ENCODE data around the gene CIB2. TPM values are rescaled to one million over a fixed set of nuclear protein-coding genes. Genes with fewer than 3 reads are reported as not detected.

The CIB2 gene
- total RNA-seq, 1 experiment from 2014 or later = 17.3 TPM

DNA sequence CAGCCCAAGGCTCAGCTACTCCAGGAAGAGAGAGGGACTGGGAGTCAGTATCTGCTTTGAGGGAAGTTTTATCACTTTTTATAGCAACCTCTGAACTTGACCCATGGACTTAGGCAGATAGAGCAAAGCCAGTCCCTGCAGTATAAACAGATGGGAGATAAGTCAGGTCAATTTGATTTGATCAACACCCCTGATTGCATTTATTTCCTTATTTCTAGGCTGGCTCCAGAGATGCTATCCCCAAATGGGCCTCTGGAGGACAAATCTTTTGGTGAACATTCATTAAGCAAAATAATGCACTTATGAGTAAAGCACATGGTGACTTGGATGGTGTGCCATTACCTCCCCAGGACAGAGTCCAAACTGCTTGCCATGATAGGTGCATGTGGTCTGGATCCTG, 9.0 kb upstream of the CIB2 start:
- Histone ChIP-seq H3K9me2 (ENCODE audit: insufficient read depth) (no peaks in the 10 kb centered on the region), H3K79me2 (ENCODE audit: insufficient read depth, low read length) (no peaks in the 10 kb centered on the region), H4K20me1 (ENCODE audit: insufficient read depth) (no peaks in the 10 kb centered on the region), H3K4me3 (replicated peaks in 1 of 2; ENCODE audit: low read depth in 1 of 2, low read length in 2 of 2) (no peak overlapping the region), H3K27ac (ENCODE audit: low read depth, low read length) (no peak overlapping the region), H2AFZ (ENCODE audit: low read depth, low read length, poor library complexity, severe bottlenecking) (no peak overlapping the region), H3K4me2 (ENCODE audit: low read length) (no peak overlapping the region), H3K4me1 (ENCODE audit: control insufficient read depth in 1 of 2, insufficient read depth in 2 of 2, low read length in 2 of 2) (no peaks in the 10 kb centered on the region; a peak in 1 of 4 replicates), H3K36me3 (ENCODE audit: control insufficient read depth in 1 of 2, insufficient read depth in 2 of 2, low read length in 2 of 2) (no peaks in the 10 kb centered on the region), H3K27me3 (ENCODE audit: insufficient read depth, low read length) (no peaks in the 10 kb centered on the region), H3K9me3 (ENCODE audit: control insufficient read depth in 1 of 2, insufficient read depth in 1 of 2, low read depth in 1 of 2, low read length in 2 of 2) (no peaks in the 10 kb centered on the region), H3K9ac (ENCODE audit: low read length) (no peak overlapping the region)
- intact Hi-C loops (cut with micrococcal nuclease) = no loop called here
- DNase-seq (ENCODE audit: low read depth, low spot score) (no peak), ATAC-seq (peak; percentile 38; the same call in 1 of the 2 replicates)
- TF ChIP-seq JUND (IDR thresholded peaks at IDR 0.05) (no peak), RAD21 (IDR thresholded peaks at IDR 0.05; ENCODE audit: low read depth) (no peak), POLR2AphosphoS5 (IDR thresholded peaks at IDR 0.05; ENCODE audit: low read depth, low read length) (no peak), EZH2 (IDR thresholded peaks at IDR 0.05) (no peak)
- TF ChIP-seq, protein P1, sequence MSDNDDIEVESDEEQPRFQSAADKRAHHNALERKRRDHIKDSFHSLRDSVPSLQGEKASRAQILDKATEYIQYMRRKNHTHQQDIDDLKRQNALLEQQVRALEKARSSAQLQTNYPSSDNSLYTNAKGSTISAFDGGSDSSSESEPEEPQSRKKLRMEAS (IDR thresholded peaks at IDR 0.05) = no peak
- TF ChIP-seq, protein P2, sequence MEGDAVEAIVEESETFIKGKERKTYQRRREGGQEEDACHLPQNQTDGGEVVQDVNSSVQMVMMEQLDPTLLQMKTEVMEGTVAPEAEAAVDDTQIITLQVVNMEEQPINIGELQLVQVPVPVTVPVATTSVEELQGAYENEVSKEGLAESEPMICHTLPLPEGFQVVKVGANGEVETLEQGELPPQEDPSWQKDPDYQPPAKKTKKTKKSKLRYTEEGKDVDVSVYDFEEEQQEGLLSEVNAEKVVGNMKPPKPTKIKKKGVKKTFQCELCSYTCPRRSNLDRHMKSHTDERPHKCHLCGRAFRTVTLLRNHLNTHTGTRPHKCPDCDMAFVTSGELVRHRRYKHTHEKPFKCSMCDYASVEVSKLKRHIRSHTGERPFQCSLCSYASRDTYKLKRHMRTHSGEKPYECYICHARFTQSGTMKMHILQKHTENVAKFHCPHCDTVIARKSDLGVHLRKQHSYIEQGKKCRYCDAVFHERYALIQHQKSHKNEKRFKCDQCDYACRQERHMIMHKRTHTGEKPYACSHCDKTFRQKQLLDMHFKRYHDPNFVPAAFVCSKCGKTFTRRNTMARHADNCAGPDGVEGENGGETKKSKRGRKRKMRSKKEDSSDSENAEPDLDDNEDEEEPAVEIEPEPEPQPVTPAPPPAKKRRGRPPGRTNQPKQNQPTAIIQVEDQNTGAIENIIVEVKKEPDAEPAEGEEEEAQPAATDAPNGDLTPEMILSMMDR (IDR thresholded peaks at IDR 0.05 in 2 of 3, conservative IDR thresholded peaks at IDR 0.05 in 1 of 3; ENCODE audit: borderline replicate concordance in 1 of 3, insufficient read depth in 1 of 3, low read depth in 2 of 3, low read length in 2 of 3) = peak in 1 of 3 experiments; percentile 8; a peak in 1 of 6 replicates
- RAD21 ChIA-PET (ENCODE audit: low non-redundant PET in 1 of 2, low total read pairs in 2 of 2, uncharacterized antibody in 2 of 2, unreplicated experiment in 2 of 2) = no interaction called here
- BruUV-seq (replicated peaks) = no TSS peak
- POLR2A ChIA-PET = no interaction called here
- CTCF ChIA-PET = interaction anchor here (1.0 kb wide), 1 partner anchor 56 kb away, joined by 3 read pairs; no protein-coding TSS in a partner anchor

DNA sequence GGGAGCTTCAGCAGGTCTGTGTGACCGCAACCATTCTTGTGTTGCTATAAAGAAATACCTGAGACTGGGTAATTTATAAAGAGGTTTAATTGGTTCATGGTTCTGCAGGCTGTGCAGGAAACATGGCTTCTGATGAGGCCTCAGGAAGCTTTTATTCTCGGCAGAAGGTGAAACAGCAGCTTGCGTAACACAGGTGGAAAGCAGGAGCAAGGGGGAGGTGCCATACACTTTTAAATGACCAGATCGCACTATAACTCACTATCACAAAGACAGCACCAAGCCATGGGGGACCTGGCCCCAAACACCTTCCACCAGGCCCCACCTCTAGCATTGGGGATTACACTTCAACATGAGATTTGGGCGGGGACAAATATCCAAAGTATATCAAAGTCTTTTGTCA, 8.3 kb upstream of the CIB2 start:
- no peak for ATAC-seq
- H3K4me2 ChIP-seq (ENCODE audit: low read length) = no peak overlapping the region
- no peaks in the 10 kb centered on the region for H4K20me1 ChIP-seq (ENCODE audit: insufficient read depth)
- no peak for TF ChIP-seq FOSL1 (IDR thresholded peaks at IDR 0.05; ENCODE audit: low read depth)
- no peak for TF ChIP-seq SP1 (IDR thresholded peaks at IDR 0.05; ENCODE audit: low read depth)
- H3K79me2 ChIP-seq (ENCODE audit: insufficient read depth, low read length) = no peaks in the 10 kb centered on the region
- H3K4me3 ChIP-seq (replicated peaks in 1 of 2; ENCODE audit: low read depth in 1 of 2, low read length in 2 of 2) = no peak overlapping the region
- H3K9me2 ChIP-seq (ENCODE audit: insufficient read depth) = no peaks in the 10 kb centered on the region
- H3K9me3 ChIP-seq (ENCODE audit: control insufficient read depth in 1 of 2, insufficient read depth in 1 of 2, low read depth in 1 of 2, low read length in 2 of 2) = no peaks in the 10 kb centered on the region
- H3K9ac ChIP-seq (ENCODE audit: low read length) = no peak overlapping the region
- POLR2A ChIA-PET = interaction anchor here (0.9 to 1.0 kb wide), 2 partner anchors 10 to 16 kb away, joined by 3 read pairs; partner anchors contain the start of gene IDH3A
- DNase-seq (ENCODE audit: low read depth, low spot score) = no peak
- H3K36me3 ChIP-seq (ENCODE audit: control insufficient read depth in 1 of 2, insufficient read depth in 2 of 2, low read length in 2 of 2) = no peaks in the 10 kb centered on the region
- RAD21 ChIA-PET (ENCODE audit: low non-redundant PET in 1 of 2, low total read pairs in 2 of 2, uncharacterized antibody in 2 of 2, unreplicated experiment in 2 of 2) = no interaction called here
- no peak overlapping the region for H2AFZ ChIP-seq (ENCODE audit: low read depth, low read length, poor library complexity, severe bottlenecking)
- intact Hi-C loops (cut with micrococcal nuclease) = no loop called here
- CTCF ChIA-PET = interaction anchor here (0.9 to 1.0 kb wide), 2 partner anchors 9 to 56 kb away, joined by 3 read pairs; partner anchors contain the start of gene IDH3A
- no peak overlapping the region for H3K27ac ChIP-seq (ENCODE audit: low read depth, low read length)
- no peaks in the 10 kb centered on the region; a peak in 1 of 4 replicates for H3K4me1 ChIP-seq (ENCODE audit: control insufficient read depth in 1 of 2, insufficient read depth in 2 of 2, low read length in 2 of 2)
- H3K27me3 ChIP-seq (ENCODE audit: insufficient read depth, low read length) = no peaks in the 10 kb centered on the region
- BruUV-seq (replicated peaks) = no TSS peak

All from HCT116 (cell line).